HEK293T (cell line): Measurements from ENCODE around the gene NEK9.
"Not testable (repeated sequence)": the region's sequence is repeated elsewhere in the genome, so short reads cannot be mapped to it uniquely, and the experiment has no call there.

Source experiments
- CTCF ChIA-PET: fragments of 350-600 bp; formaldehyde crosslinking; extraction: SDS; loops from one replicate; lab custom pipeline; 2021; ENCODE audit warnings: antibody characterized with exemption, inconsistent platforms; lab: Yijun Ruan, JAX
- POLR2A ChIA-PET: fragments of 350-600 bp; formaldehyde crosslinking; extraction: SDS; loops from one replicate; lab custom pipeline; 2020; ENCODE audit warnings: antibody characterized with exemption, inconsistent platforms; lab: Yijun Ruan, JAX
- DNase-seq: peaks from one replicate; pipeline ENCODE4 v3.0.0; 2012; ENCODE audit warnings: mixed read lengths; ENCODE audit errors: extremely low spot score
- ARNT ChIP-seq: fragments of 450-650 bp; IDR thresholded peaks from 2 replicates; pipeline ENCODE4 v1.6.1; 2017; ENCODE audit warnings: mild to moderate bottlenecking
- BHLHE40 ChIP-seq: fragments of 450-650 bp; IDR thresholded peaks from 2 replicates; pipeline ENCODE4 v1.6.1; 2016; ENCODE audit warnings: mild to moderate bottlenecking, moderate library complexity, borderline replicate concordance
- CTBP1 ChIP-seq: fragments of 450-650 bp; IDR thresholded peaks from 2 replicates; pipeline ENCODE4 v1.6.1; 2016; ENCODE audit warnings: borderline replicate concordance
- ELF4 ChIP-seq: fragments of 450-650 bp; IDR thresholded peaks from 2 replicates; pipeline ENCODE4 v1.6.1; 2017; ENCODE audit warnings: antibody characterized with exemption
- FOXA1 ChIP-seq: fragments of 450-650 bp; IDR thresholded peaks from 2 replicates; pipeline ENCODE4 v1.6.1; 2016; ENCODE audit warnings: mild to moderate bottlenecking
- FOXK2 ChIP-seq: fragments of 450-650 bp; IDR thresholded peaks from 2 replicates; pipeline ENCODE4 v1.6.1; 2016; ENCODE audit warnings: mild to moderate bottlenecking
- FOXM1 ChIP-seq: fragments of 450-650 bp; IDR thresholded peaks from 2 replicates; pipeline ENCODE4 v1.6.1; 2017; ENCODE audit warnings: mild to moderate bottlenecking, borderline replicate concordance
- HDGF ChIP-seq: fragments of 450-650 bp; IDR thresholded peaks from 2 replicates; pipeline ENCODE4 v1.6.1; 2017; ENCODE audit warnings: antibody characterized with exemption, borderline replicate concordance
- L3MBTL2 ChIP-seq: fragments of 450-650 bp; conservative IDR thresholded peaks from 2 replicates; pipeline ENCODE4 v1.6.1; 2016; ENCODE audit warnings: mild to moderate bottlenecking
- LEF1 ChIP-seq: fragments of 450-650 bp; IDR thresholded peaks from 2 replicates; pipeline ENCODE4 v1.6.1; 2017; ENCODE audit warnings: mild to moderate bottlenecking, borderline replicate concordance
- NFRKB ChIP-seq: fragments of 450-650 bp; IDR thresholded peaks from 2 replicates; pipeline ENCODE4 v1.6.1; 2016; ENCODE audit warnings: mild to moderate bottlenecking, moderate library complexity
- SP1 ChIP-seq: fragments of 450-650 bp; IDR thresholded peaks from 2 replicates; pipeline ENCODE4 v1.6.1; 2017
- SUZ12 ChIP-seq: fragments of 450-650 bp; IDR thresholded peaks from 2 replicates; pipeline ENCODE4 v1.6.1; 2016; ENCODE audit warnings: mild to moderate bottlenecking
- TARDBP ChIP-seq: fragments of 450-650 bp; IDR thresholded peaks from 2 replicates; pipeline ENCODE4 v1.6.1; 2016
- ZNF384 ChIP-seq: fragments of 450-650 bp; IDR thresholded peaks from 2 replicates; pipeline ENCODE4 v1.6.1; 2016
- TF ChIP-seq, protein P1 (sequence below): fragments of 450-650 bp; IDR thresholded peaks from 2 replicates; pipeline ENCODE4 v1.6.1; 2016

Gene NEK9

DNA sequence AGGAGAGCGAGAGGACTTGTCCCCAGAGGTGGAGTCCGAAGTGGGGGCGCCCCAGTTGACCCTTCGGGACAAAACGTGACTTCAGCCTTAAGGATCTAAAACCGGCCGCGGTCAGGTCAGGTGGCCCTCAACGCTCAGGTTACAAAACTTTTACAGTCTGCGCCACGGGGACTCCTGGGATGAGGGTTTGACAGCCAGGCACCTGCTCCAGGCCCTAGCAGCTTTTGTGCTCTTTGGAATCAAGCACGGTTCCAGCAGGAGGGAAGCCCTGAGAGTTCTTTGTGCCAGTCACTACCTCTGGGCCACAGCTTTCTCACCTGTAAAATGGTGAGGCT, 57.1 kb downstream of the NEK9 start:
- POLR2A ChIA-PET: interaction anchor here (0.6 to 3.1 kb wide), 8 partner anchors 9 to 147 kb away, joined by 3 to 15 read pairs (median 4); partner anchors contain the start of genes EIF2B2 and RPS6KL1
- no peak for DNase-seq

DNA sequence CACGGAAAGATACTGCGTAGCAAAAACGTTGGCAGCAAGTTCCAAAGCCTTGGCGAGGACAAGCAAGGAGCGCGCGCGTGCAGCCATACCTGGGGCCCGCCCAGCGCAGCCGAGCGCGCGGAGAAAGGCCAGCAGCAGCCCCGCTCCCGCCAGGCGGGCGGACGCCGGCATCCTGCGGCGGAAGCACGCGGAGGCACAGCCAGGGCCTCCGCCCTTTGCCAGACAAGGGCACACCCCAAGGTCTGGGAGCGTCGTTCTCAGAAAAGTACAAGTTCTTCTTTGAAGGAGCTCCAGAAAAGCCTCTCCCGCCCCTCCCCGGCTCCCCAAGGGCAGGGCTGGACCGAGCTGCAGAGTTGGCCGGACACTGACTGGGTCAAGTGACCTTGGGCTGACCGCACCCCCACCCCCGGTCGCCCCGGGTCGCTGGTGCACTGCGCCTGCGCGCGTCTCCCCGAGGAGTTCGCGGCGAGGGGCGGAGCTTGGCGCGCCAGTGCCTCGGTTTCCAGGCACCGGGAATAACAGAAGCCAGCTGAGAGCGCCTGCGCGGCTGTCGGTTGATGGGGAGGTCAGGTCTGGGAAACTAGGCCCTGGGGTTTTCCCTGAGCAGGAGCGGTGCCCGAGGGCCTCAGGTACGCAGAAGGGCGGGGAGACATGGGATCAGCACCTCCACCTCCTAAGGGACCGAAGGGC, 57.6 kb downstream of the NEK9 start, which contains the start of gene ZC2HC1C:
TSS of gene ZC2HC1C (plus strand) at position 521 of the 690 bp plus-strand sequence. CDS start 933 bp downstream, outside the sequence.
- ChIA-PET POLR2A (interaction anchor here (0.6 to 3.1 kb wide), 8 partner anchors 9 to 146 kb away, joined by 3 to 15 read pairs (median 4); partner anchors contain the start of genes EIF2B2 and RPS6KL1), CTCF (interaction anchor here (1.0 to 1.4 kb wide), 2 partner anchors 121 to 124 kb away, joined by 3 read pairs; no protein-coding TSS in a partner anchor)
- DNase-seq: peak; percentile 83
- TF ChIP-seq FOXA1: no peak
- TF ChIP-seq NFRKB: no peak
- TF ChIP-seq SP1: no peak
- peak; percentile 74 for TF ChIP-seq L3MBTL2
- TF ChIP-seq, protein P1, sequence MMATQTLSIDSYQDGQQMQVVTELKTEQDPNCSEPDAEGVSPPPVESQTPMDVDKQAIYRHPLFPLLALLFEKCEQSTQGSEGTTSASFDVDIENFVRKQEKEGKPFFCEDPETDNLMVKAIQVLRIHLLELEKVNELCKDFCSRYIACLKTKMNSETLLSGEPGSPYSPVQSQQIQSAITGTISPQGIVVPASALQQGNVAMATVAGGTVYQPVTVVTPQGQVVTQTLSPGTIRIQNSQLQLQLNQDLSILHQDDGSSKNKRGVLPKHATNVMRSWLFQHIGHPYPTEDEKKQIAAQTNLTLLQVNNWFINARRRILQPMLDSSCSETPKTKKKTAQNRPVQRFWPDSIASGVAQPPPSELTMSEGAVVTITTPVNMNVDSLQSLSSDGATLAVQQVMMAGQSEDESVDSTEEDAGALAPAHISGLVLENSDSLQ: peak; percentile 69
- TF ChIP-seq LEF1: no peak

More for the DNA sequence above, 57.1 kb downstream of the NEK9 start:
- TF ChIP-seq SP1 (no peak), ARNT (no peak), HDGF (no peak), FOXK2 (no peak), FOXA1 (no peak), FOXM1 (no peak), BHLHE40 (no peak), ZNF384 (no peak), NFRKB (no peak), CTBP1 (no peak), LEF1 (no peak), L3MBTL2 (no peak), SUZ12 (no peak), ELF4 (no peak), TARDBP (no peak)
- TF ChIP-seq, protein P1: no peak
- CTCF ChIA-PET: interaction anchor here (1.0 to 1.4 kb wide), 2 partner anchors 122 to 125 kb away, joined by 3 read pairs; no protein-coding TSS in a partner anchor

DNA sequence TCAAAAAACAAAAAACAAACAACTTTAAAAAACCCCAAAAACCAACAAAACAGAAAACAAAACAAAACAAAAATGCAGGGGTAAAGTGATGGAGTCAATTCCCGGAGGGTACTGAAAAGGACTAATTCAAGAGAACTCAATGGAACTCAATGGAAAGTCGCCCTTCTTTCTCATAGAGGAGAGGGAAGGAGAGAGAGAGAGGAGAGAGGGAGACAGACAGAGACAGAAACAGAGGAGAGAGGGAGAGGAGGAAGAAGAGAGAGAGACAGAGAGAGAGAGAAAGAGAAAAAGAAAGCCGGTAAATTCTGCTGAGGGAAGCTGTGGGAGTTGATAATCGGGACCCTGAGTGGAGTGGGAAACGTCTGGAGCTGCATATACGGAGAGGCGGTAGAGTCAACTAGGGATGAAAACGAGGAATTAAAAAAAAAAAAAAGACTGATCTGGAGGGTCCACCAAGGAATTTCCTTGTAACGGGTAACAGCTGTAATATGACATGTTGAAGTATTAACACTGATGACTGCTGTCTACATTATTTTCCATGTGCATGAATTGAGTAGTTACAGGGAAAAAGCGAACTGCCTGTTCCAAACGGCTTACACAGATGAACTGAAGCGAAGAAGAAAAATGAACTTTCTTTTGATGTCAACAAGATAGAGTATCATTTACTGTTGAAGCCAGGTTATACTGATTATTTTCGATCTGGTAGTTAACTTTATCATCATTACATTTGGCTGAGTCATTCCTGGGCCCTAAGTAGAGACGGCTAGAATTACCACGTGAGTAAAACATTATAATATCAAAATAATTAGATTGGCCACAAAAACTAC, 58.3 kb downstream of the NEK9 start:
- POLR2A ChIA-PET: interaction anchor here (1.7 to 3.1 kb wide), 3 partner anchors 10 to 146 kb away, joined by 7 to 15 read pairs (median 11); partner anchors contain the start of gene RPS6KL1
- DNase-seq: no peak
- TF ChIP-seq FOXK2 (no peak), HDGF (no peak), ELF4 (no peak), FOXM1 (no peak), BHLHE40 (no peak), ARNT (no peak), FOXA1 (no peak), SUZ12 (no peak), NFRKB (no peak), SP1 (no peak), L3MBTL2 (no peak), LEF1 (no peak)
- TF ChIP-seq, protein P1: no peak
- CTCF ChIA-PET: interaction anchor here (0.6 to 1.4 kb wide), 2 partner anchors 116 to 124 kb away, joined by 3 to 8 read pairs; no protein-coding TSS in a partner anchor

DNA sequence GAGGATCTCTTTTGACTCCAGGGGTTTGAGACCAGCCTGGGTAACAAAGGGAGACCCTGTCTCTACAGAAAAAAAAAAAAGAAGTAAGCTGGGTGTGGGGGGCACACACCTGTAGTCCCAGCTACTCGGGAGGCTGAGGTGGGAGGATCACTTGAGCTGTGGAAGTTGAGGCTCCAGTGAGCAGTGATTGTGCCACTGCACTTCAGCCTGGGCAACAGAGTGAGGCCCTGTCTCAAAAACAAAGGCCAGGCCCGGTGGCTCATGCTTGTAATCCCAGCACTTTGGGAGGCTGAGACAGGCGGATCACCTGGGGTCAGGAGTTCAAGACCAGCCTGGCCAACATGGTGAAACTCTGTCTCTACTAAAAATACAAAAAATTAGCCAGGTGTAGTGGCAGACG, 59.1 kb downstream of the NEK9 start:
- CTCF ChIA-PET: interaction anchor here (0.6 kb wide), 1 partner anchor 115 kb away, joined by 8 read pairs; no protein-coding TSS in a partner anchor
- not testable (repeated sequence) for DNase-seq
- POLR2A ChIA-PET: interaction anchor here (3.1 kb wide), 1 partner anchor 145 kb away, joined by 11 read pairs; the partner anchor contains the start of gene RPS6KL1

DNA sequence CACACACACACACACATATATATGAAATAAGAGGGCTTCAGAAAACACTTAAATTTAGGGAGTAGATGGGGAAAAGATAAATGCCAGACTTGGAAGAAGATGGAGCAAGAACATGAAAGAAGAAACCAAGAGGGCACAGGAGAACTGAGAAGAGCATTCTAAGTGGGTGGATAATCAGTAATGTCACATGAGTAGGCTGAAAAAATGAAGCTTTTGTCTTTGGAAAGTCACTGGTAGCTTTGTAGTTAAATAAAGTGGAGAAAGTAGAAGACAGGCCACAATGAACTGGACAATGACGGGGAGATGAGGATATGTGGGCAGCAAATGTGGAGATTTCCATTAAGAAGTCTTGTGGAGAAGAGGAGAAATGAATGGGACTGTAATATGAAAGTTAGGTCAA, 59.6 kb downstream of the NEK9 start:
- POLR2A ChIA-PET: no interaction called here
- TF ChIP-seq FOXM1 (no peak), FOXA1 (no peak), FOXK2 (no peak), L3MBTL2 (no peak), NFRKB (no peak), SP1 (no peak), TARDBP (no peak)
- DNase-seq: no peak
- CTCF ChIA-PET: no interaction called here

DNA sequence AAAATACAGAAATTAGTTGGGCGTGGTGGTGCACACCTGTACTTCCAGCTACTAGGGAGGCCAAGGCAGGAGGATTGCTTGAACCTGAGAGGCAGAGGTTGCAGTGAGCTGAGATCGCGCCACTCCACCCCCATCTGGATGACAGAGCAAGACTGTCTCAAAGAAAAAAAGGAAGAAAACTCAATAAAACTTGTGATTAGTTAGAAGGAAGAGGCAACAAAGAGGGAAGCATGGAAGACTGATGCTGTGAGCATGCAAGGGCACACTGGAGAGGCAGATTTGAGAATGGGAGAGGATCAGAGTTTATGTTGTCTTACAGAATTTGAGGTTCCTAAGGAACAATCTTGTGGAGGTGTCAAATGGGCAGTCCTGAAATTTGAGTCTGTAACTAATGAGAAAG, 60.2 kb downstream of the NEK9 start:
- ChIA-PET CTCF (no interaction called here), POLR2A (no interaction called here)
- no peak for DNase-seq
- TF ChIP-seq HDGF (no peak), ARNT (no peak), SP1 (no peak), FOXK2 (no peak), SUZ12 (no peak), L3MBTL2 (no peak), TARDBP (no peak), LEF1 (no peak)
- TF ChIP-seq, protein P1: no peak
